PC-9 (cell line): ENCODE data around the gene ADORA1.

Experiments used
- CTCF ChIP-seq: fragments of 200-600 bp; sonication (generic); conservative IDR thresholded peaks from 2 replicates; pipeline ENCODE4 v1.6.1; 2017; ENCODE audit warnings: mixed run types, antibody characterized with exemption, mild to moderate bottlenecking, moderate library complexity
- EZH2 ChIP-seq: fragments of 200-600 bp; sonication (generic); IDR thresholded peaks from 2 replicates; pipeline ENCODE4 v1.8.0; 2017; ENCODE audit warnings: antibody characterized with exemption, low read depth

- TF ChIP-seq CTCF, result no peak
- no peak for TF ChIP-seq EZH2
These were observed 23.6 kb upstream of the ADORA1 start for GRCh38 chr1:203103829-203104495.
